GM19452 (cell line): ENCODE measurements around the gene ZNF324.
"Not testable (repeated sequence)": the region's sequence is repeated elsewhere in the genome, so short reads cannot be mapped to it uniquely, and the experiment has no call there.

Experiments used
- ATAC-seq: cut with Tn5 transposase; IDR thresholded peaks from one replicate; pipeline ENCODE4 v1.9.1; 2021; ENCODE audit not compliant: unreplicated experiment

ZNF324 gene

DNA sequence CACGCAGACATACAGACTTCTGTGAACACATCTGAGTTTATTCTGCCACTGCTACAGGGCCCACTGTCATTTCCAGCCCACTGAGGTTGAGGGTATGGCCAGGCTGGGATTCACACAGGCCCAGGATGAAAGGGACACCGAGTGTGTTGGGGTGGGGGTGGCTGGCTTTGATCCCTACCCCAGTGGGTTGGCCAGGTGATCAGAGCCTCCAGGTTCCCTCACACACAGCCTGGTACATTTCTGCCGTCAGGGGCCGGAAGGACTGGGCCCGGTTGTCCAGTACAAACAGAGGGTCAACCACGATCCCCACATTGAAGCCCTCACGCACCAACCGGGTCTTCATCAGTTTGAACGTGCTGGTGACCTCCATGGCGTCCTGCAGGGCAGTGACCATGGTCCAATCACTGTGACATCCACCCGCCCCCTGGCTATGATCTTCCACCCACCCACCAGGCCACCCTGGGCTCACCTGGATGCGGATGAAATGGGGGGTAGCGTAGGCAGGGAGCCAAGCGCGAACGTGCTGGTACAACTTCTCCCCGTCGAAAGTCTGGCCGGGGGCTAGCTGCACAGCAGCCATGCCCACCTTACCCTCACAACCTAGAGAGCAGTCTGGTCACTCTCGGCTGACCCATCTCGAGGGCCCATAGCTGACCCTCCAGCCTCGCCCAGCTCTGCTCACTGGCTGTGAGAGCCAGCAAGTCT, 31.6 kb downstream of the ZNF324 start:
- no peak for ATAC-seq

DNA sequence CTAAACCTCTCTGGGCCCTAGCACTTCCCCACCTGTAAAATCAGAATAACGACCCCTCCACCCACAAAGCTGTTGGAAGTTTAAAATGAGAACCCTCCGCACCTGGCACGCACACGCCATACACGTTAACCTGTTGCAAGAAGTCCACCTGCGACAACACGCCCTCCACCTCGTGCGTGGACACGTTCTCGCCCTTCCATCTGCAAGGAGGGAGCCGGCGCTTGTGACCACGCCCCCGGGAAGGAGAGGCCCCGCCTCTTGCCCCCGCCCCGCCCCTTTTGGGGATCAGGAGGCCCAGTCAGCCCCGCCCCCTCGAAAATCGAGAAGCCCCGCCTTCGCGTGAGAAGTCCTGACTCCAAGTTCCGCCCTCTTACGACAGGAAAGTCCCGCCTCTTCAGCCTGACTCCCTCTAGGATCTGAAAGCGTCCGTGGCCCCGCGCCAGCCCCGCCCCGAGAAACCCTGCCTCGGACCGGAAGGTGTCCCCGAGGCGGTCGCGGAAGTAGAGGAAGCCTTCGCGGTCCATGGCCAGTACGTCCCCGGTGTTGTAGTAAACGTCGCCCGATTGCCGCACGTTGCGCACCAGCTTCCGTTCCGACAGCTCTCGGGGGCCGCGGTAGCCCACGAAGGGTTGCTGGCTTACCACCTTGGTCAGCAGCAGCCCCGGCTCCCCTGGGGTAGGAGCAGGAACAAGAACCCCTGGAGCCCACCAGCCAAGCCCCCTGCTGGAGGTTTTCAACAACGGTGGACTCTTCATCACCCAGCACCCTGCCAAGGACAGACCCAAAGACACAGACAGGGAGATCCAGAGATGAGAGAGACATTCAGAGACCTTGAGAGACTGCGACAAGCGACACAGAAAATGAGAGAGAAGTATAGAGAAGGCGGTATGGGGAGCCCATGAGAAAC, 32.4 kb downstream of the ZNF324 start:
- peak; percentile 88 for ATAC-seq

DNA sequence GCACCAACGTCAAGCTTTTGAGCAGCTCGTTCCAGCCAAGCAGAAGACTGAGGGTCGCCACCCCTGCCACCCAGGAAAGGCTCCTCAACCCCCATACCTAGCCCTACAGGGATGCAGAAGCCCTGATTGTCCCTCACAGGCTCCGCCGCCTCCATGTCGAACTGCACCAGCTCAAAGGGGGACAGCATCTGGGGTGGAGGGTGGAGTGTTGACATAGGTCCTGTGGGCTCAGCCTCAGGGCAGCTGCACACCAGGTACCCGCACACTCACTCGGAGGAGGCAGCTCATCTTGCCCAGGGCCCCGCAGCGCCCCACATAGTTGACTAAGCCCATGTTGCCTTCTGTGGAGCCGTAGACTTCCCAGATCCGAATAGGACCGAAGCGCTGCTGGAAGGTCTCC, 33.4 kb downstream of the ZNF324 start:
- ATAC-seq: no peak

DNA sequence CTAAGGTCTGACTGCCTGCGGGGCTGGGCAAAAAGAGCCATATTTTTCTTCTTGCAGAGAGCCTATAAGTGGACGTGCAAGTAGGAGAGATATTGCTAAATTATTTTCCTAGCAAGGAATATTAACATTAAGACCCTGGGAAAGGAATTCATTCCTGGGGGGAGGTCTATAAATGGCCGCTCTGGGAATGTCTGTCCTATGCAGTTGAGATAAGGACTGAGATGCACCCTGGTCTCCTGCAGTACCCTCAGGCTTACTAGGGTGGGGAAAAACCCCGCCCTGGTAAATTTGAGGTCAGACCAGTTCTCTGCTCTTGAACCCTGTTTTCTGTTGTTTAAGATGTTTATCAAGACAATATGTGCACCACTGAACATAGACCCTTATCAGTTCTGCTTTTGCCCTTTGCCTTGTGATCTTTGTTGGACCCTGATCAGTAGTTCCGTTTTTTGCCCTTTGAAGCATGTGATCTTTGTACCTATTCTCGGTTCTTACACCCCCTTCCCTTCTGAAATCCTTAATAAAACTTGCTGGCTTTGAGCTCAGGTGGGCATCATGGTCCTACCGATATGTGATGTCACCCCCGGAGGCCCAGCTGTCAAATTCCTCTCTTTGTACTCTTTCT, 40.8 kb downstream of the ZNF324 start:
- not testable (repeated sequence) for ATAC-seq

DNA sequence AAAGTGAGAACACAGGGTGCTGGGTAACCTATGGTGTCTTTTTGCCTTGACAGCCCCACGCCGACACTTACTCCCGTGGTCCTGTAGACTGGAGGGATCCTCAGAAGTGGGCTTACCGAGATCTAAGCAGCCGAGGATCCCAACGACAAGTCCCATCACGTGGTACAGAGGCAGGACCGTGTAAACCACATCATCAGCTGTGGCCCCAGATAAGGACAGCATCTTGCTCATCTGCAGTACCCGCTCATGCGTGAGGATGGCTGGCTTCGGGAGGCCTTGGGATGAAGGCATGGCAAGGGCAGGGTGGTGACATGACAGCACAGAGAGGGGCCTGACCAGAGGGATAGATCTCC, 42.8 kb downstream of the ZNF324 start:
- no peak for ATAC-seq

DNA sequence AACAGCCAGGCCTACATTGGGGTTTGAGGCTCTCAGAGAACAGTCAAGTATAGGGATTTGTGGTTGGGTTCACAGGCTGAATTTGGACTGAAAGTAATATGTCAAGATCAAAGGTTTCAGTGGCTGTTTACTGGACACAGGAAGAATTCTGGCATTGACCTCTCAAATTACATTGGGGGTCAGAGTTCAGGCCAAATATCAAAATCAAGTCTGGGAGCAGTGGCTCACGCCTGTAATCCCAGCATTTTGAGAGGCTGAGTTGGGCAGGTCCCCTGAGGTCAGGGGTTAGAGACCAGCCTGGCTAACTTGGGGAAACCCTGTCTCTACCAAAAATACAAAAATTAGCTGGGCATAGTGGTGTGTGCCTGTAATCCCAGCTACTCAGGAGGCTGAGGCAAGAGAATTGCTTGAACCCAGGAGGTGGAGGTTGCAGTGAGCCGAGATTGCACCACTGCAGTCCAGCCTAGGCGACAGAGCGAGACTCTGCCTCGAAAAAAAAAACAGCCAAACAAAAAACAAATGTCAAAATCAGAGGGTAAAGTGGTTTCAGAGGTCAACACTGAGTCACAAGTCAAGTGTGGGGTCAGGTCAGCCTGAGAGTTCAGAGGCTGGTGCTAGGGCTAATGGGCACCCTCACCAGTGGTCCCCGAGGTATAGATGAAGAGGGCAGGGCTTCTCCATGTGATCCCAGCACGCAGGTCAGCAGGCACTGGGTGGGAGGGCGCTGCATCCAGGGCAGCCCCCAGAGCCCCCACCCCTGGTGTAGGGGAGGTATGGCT, 43.4 kb downstream of the ZNF324 start:
- ATAC-seq: no peak

DNA sequence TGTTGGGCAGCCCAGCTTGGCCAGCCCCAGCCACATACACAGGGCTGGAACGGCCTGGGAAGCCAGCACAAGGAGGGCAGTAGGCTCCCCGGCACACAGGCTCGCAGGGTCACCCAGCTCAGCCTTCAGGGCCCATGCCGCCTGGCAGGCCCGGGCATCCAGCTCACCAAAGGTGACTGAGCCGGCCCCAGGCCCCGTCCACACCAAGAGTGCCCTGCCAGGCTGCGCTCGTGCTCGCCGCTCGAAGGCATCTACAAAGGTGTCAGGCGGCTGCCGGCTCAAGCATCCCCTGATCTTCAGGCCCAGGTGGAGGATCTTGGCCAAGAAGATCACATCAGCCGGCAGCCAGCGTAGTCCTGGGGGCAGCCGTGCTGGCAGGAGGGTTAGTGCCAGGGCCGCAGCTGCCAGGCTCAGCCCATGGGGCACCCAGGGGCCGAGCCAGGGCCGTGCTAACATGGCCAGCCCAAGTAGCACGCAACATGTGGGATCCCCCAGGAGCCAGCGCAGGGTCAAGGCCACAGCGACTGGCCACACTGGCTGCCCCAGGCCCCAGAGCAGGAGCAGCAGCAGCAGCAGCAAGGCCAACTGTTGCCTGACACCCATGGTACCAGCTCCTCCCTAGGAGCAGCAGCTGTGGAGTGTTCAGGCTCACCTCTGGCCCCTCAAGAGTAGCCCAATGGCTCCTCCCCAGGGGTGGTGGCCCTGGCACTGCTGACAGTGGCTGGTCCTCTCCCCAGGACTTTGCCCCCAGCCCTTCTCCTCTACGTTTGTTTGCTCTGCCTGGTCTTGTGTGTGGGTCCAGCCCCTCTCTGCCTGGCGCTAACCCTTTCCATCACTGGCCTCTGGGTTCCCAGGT, 44.7 kb downstream of the ZNF324 start, which contains the start of gene SLC27A5:
SLC27A5 (minus strand) TSS at position 640 of the 856 bp plus-strand sequence; CDS start at position 603, 37 bp downstream.
- no peak for ATAC-seq

DNA sequence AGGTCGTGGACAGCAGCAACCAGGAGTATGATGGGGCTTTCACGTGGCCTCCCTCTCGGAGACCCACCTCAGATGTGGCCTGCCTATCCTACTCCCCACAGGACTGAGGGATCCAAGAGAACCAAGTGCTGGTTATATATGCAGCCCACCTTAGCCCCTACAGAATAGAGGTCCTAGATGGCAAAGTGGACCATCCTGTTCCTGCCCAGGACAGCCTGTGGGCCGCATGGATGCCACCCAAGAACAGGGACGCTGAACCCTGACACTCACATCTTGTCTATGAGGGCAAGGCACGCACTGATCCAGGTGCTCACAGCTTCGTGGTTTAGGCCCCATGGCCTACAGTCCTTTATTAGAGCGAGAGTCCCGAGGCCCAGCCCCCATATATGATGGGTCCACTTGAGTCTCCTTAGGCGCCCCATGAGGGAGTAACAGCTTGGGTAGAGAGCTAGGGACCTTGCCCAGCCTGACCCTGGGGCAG, 46.4 kb downstream of the ZNF324 start:
- ATAC-seq: no peak

DNA sequence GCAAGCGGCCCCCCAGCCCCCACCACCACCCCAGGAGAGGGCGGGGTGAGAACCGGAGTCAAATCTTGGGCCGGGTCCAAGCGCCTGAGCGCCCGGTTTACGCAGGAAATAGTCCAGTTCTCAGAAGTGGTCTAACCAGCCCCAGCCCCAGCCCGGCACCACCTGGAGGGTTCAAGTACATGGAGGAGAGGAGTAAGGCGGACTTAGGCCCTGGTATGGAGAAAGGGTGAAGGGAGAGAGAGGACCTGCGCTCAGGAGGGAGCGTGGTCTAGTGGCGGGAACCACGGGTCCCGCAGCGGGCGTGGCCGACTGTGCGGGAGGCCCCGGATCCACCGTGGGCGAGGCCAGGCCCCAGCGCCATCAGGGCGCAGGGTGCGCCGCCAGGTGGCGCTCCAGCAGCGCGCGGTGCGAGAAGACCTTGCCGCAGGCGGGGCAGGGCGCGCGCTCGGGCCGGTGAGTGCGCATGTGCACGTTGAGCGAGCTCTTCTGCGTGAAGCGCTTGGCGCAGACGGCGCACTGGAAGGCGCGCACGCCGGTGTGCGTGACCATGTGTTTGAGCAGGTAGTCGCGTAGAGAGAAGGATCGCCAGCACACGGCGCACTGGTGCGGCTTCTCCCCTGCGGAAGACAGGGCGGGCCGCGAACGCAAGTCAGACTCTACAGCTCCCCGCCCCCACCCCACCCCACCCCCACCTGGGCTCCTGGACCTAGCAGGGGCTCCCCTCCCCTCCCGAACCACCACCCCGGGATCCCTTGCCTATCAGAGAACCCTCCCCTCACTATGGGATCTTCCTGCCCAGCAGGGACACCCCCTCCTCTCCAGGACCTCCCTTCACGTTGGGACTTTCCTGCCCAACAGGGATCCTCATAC, 47.0 kb downstream of the ZNF324 start:
- ATAC-seq: peak; percentile 83

DNA sequence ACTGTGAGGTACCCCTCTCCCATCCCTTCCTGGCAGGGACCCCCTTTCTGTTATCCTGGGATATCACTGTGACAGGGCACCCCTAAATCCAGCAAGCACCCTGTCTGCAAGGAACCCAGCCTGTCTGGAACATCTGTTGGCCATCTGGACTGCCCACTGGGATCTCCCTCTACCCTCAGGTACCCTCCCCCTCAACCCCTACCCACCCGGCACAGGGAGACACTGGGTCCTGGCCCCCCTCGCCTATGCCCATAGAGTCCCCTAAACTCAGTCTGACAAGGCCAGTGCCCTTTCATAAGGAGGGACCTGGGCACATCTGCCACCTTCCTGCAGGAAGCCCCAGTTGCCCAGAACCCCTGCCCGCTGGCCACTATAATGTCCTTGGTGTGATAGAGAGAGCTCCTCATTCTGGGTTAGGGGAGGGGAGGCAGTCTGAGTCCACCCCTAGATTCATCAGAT, 47.7 kb downstream of the ZNF324 start:
- no peak for ATAC-seq

DNA sequence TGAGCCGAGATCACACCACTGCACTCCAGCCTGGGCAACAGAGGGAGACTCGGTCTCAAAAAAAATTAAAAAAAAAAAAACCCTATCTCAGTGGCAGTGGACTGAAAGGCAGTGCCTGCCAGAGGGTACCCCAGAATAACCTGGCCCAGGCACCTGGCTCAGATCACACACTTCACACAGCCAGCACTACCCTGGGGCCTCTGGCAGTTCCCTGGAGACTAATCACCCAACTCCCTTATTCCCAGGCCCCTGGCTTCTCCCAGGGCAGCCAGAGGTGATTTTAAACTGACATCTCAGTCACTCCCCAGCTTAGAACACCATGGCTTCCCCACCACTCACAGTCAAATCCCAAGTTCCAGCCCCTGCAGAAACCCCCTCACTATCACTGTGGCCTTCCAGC, 48.4 kb downstream of the ZNF324 start:
- no peak for ATAC-seq

DNA sequence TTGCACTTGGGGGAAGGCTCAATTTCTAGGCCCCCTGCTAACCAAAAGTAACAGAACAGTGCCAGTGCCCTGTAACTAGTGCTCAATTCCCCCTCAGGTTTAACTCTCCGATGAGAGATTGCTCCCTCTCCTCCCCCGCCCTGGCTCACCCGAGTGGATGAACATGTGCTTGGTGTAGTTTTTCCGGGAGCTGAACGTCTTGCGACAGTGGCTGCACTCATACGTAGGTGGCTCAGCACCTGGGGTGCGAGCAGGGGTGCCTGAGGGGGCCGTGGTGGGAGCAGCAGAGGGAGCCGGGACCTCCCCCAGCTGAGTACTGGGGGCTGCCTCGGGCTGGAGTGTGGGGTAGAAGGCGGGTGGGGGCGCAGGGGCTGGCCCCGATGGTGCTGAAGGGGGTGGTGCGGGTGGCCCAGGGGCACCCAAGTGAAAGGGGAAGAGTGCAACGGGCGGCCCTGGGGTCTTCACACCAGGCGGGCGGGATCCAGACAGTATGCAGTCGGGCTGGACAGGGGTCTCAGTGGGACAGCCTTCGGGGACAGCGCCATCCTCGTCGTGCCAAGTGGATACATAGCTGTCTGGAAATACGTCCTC, 49.5 kb downstream of the ZNF324 start:
- ATAC-seq: no peak

DNA sequence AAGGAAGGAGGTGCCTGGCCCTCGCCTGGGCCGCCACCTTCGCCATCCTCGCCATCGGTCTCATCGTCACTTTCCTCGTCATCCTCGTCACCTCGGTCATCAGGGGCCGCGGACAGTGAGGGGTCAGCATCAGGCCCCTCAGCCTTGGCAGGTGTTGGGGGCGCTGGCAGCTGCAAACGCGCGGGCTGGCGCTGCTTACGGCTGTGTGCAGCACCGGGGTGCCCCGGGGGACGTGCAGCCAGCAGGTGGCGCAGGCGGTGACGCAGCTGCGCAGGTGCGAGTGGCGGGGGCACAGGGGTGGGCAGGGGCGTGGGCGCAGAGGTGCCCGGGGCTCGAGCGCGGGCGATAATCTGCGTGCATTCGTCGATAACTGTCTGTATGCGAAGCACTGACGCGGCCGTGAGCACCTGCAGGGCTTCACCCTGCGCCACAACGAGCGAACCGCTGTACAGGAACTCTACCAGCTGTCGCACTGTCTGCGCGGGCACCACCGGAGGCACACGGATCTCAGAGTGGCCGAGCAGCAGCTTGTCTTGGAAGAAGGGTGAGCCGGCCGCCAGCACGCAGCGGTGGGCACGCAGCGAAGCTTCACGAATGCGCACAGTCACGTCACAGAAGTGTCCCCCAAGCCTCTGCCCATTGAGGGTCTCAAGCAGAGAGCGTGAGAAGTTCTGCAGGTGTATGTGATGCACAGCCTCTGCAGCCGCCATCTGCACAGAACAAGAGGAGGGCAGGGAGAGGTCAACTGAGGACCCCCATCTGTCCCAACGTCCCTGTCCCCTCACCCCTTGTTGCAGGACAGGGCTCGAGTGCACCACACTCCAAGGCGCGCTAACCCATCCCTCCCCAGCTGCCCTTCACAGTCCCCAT, 50.3 kb downstream of the ZNF324 start:
- no peak for ATAC-seq

DNA sequence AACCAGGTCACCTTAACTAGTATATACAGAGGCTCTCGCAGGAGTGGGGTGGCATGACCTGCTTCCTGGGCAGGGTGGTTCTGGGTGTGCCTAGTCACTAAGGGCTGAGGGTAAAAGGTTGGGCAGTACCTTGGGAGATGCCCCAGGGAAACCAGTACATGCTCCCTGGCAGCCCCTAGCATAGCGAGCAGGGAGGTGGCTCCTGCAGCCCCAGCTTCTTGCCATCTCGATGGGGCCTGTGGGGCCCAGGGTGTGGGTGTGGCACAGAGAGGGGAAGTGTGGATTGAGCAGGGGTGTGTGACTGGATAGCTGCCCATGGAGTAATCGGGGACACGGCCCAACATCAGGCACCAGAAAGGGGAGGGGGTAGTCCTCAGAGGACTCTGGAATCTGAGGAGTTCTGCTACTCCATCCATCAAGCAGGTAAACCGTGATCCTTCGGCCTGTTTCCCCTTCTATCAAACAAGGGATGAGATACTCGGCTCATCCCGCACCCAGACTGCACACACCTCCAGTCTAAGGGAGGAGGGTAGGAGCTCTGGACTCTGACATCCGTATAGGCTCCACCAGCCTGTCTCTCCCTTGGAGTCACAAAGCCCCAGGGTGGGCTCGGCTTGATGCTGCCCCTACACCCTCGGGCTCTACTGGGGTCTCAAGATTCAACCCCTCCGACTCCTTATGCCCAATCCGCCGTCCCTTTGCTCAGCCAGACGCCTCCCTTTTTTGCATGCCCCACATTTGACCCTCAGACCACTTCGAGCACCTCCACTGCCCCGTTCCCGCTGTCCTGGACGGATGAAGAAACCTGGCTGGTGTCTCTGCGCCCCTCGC, 51.6 kb downstream of the ZNF324 start:
- ATAC-seq: no peak

DNA sequence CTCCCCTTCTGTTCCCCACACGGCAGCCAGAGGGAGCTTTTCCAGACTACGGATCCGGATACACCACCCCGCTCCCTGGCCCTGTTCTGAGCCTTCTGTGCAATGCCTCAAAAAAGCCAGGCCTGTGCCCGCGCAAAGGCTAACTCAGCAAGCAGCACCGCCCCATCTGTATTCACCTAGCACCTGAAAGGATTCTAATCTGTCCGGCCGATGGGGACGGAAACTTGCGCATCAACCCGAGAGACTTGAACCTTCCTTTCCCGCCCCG, 52.1 kb downstream of the ZNF324 start:
- no peak for ATAC-seq

DNA sequence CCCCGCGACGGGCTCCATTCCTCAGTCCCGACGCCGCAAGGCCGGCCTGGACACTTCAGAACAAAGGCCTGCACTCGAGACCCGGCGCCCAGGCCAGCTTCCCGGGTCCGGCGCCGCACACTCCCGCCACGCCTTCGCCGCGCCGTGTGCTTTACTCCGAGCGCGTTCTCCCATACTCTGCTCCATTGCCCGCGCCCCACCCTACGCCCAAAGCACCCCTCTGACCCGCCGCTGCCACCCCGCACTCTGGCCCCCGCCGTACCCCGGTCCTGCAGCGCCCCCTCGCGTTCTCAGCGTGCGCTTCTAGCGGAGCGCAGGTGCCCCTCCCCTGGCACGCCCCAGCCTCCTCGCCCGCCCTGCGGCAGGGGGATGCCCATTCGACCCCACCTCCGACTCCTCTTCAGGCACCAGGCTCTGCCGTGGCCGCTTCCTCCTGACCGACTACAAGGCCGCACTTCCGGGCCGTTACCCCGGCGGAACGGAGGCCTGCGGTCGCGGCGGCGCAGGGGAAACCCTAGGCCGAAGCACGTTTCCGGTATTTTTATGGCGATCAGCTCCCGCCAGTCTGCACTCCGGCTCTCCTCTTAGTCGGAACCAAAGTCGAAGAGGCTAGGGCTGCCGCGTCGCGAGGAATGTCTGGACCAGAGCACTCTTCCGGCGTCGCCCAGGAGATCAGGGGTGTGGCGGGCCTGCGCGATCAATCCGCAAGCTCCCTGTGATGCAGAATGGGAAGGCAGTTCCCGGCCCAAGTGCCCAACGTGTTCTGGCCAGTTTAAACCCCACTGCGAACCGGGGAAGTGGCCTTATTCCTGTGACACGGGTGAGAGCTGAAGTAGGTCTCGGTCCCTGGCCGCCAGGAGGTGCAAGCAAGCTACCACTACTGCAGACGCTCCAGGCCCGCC, 52.7 kb downstream of the ZNF324 start, which contains the start of gene ZBTB45:
ZBTB45 (minus strand) TSS at position 456 of the 902 bp plus-strand sequence. CDS start 2,137 bp downstream, outside the sequence.
- peak; percentile 85 for ATAC-seq
